ENCODE measurements around the gene SIK2.

The SIK2 gene

DNA sequence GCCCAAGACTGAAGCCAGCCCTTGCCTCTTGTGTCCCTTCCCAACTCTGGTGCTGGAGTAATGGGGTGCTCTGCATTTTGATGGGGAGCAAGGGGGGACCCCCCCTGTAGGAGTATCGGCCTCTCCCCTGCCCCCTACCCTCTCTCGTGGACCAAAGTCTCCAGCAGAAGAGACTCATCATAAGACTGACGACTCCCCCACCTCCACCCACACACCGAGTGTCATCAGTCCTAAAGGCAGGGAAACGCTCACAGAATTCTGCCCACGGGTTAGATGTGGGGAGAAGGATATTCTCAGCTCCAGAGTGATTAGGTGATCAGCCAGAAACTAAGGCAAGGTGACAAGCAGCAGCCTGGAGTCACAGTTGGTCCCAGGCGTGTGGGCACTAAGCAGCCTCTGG lies 125.2 kb downstream of the SIK2 start:
- DNase-seq (ENCODE audit: low read depth in 2 of 2, low spot score in 1 of 2), result no peak

DNA sequence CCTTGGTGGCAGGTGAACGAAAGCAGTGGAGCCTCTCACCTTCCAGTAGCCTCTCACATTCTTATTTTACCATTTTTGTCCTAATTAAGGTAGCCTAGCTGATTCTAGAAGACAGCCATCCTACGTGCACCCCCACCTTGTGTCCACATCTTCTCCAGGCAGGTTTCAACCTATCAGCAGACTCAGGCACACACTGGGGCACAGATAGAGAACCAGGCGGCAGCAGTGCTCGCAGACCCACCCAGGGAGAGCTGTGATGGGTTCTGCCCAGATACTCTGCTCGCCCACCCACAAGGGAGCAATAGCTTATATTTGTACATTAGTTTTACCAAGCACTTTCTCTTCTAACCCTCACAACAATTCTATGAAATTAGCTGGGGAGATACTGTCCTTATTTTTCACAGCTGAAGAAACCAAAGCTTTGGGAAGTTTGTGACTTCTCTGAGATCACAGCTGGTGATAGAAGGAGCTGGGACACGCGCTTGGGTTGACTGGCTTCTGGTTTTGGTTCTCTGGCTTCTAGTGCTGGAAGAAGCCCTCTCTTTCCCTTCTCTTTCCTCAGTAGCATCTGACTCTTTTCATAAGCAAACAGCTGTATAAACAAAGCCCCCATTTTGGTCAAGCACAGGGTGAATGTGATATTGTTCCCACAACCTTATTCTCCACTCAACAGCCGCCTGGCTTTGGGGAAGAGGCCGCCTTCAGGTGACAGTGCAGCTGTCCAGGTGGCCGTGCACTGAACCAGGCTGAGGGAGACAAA lies 127.0 kb downstream of the SIK2 start:
- no peak for DNase-seq (ENCODE audit: low read depth in 2 of 2, low spot score in 1 of 2)

- DNase-seq (ENCODE audit: low read depth in 2 of 2, low spot score in 1 of 2), result no peak
Observed at GRCh38 chr11:111729831-111730311, 127.6 kb downstream of the SIK2 start.

- DNase-seq (ENCODE audit: low read depth in 2 of 2, low spot score in 1 of 2), result no peak
Observed at GRCh38 chr11:111730871-111731591, 128.8 kb downstream of the SIK2 start.

DNA sequence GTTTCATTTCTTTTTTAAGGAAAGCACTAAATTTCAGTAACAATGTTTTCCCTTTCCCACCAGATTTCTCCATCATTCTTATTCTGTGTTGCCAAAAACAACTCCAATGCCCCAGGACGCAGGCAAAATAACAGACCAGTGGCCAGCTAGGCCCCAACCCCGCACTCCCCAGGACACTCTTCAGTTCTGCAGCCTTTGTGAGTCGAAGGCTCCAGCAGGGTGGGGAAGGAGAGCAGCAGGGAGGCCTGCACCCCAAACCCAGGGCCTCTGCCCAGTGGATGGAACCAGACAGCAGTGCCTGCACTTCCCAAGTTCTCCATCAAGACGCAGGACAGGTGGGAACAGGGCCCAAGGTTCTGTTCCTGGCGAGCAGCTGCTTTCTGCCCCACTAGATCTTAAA lies 129.6 kb downstream of the SIK2 start:
- DNase-seq (ENCODE audit: low read depth in 2 of 2, low spot score in 1 of 2), result no peak

- no peak for DNase-seq (ENCODE audit: low read depth in 2 of 2, low spot score in 1 of 2)
Observed at GRCh38 chr11:111733016-111733415, 130.8 kb downstream of the SIK2 start.

DNA sequence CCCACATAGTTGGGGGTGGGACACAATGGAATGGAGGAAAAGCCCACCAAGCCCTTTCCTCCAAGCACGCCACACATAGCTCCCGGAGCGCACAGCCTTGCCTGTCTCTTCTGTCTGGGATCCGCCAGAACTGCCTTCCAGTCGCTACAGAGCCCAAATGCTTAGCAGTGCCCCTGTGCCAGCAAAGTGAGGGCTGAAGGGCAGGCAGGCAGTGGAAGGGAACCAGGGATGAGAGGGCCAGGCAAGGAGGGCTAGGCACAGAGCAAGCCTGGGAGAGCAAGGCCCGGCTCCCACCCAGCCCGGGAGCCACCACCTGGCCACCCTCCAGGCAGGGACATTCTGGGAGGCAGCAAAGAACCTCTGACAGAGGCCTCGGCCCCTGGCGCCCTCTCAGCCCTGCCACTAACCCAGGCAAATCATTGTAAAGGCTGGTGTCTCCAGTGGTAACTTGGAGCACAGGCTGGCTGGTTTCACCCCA lies 131.4 kb downstream of the SIK2 start:
- DNase-seq (ENCODE audit: low read depth in 2 of 2, low spot score in 1 of 2), result no peak

GRCh38 chr11:111734101-111734953 lies 132.1 kb downstream of the SIK2 start:
- DNase-seq (ENCODE audit: low read depth in 2 of 2, low spot score in 1 of 2), result no peak

DNA sequence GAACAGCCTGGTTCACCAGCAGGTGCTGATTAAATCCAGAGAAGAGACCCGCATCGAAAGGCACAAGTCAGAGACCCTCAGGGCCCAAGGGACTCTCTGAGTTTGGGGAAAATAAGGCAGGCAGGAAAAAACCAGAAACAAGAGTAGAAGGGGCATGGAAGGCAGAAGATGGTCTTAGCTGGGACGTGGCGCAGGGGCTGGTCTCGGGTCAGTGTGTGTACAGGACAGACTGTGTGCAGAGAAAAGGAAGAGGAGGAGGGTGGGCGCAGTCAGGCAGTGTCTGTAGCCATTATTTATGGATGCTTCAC lies 132.7 kb downstream of the SIK2 start:
- DNase-seq (ENCODE audit: low read depth in 2 of 2, low spot score in 1 of 2), result no peak

DNA sequence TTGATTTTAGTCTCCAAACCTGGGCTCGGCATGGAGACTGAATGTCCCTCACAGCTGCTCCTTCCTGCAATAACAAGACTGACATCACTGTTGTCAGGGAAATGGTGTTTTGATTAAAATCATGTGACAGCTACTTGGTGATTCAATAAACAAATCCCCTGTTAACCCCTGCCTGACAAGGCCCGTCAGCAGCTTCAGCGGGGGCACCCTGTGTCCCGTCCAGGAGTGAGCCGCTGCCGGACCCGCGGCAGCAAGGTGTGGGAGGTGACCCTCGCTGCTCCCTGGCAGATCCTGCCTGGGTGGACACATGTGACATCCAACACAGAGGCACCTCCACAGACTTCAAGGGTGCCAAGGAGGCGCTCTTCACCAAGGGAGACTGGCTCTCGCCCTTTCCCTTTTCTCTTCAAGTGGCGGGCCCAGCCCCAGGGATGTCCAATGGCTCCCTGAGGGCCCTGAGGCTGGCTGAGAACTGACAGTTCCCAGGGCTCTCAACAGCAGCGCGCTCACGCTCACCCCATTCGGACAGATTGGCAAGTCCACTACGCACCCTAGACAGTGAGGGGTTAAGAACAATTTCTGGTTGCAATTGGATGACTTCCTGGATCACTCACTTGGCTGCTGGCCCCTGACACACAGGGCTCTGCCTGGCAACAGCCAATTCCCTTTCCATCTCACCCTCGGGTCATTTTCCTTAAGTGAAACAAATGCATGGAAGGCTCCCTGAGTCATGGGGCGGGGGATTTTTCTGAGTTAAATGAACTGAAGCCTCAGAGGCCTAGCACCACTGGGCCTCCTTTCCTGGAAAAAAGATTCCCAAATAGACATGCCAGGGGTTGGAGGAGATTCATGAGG lies 133.2 kb downstream of the SIK2 start:
- DNase-seq (ENCODE audit: low read depth in 2 of 2, low spot score in 1 of 2), result no peak

DNA sequence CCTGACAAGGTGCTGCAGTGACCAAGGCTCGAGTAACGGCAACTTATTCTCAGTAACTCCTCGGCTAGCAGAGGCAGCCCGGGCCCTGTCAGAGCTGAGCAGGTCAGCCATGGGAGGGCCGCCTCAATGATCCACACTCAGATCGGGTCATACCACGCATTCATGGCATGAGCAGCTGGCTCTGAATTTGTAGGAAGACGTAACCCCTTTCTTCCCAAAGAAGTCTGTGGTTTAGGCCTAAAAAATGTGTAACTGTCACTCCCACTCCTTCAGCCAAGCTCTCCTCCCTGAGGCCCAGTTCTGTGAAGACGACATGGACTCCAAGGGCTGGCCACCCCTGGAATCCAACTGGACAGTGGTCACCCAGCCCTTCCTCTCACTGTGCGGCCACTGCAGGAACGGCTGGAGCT lies 133.9 kb downstream of the SIK2 start:
- no peak for DNase-seq (ENCODE audit: low read depth in 2 of 2, low spot score in 1 of 2)

- no peak for DNase-seq (ENCODE audit: low read depth in 2 of 2, low spot score in 1 of 2)
Observed at GRCh38 chr11:111736621-111737443, 134.6 kb downstream of the SIK2 start.

- no peak for DNase-seq (ENCODE audit: low read depth in 2 of 2, low spot score in 1 of 2)
Observed at GRCh38 chr11:111737444-111738210, 135.4 kb downstream of the SIK2 start.

- DNase-seq (ENCODE audit: low read depth in 2 of 2, low spot score in 1 of 2), result no peak
Observed at GRCh38 chr11:111739299-111739698, 137.1 kb downstream of the SIK2 start.

DNA sequence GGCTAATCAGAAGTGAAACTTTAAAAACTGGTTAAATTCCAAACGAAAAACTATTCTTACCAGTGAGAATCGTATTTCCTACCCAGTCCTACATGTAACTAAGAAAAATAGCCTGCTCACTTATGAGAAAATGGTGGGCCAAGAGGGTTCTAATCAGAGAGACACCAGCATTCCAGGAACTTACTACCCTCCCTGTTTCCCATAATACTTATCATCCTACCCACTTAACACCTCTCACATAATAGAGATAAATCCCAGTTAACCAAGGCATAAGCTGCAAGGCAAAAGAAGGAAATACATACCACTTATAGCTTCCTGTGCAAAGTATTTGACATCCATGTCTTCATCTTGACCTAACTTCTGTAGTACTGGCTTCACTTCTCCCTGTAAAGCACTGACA lies 139.5 kb downstream of the SIK2 start:
- DNase-seq (ENCODE audit: low read depth in 2 of 2, low spot score in 1 of 2), result no peak

DNA sequence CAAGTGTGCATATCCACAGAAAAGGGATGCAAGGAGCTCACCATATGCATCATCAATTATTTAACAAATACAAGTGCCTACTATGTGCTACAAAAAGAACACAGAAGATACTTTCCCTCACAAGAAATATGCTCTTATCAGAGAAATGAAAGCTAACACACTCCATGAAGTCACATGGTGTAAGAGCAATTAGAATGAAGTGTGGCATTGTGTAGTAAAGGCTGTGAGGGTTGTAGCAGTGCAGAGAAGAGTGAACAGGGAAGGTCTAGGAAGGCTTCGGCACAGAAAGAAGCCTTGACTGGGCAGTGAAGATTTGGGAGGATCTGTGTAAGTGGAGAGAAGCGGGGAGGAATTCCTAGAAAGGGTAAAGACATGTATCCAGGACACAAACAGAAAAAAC lies 141.5 kb downstream of the SIK2 start:
- no peak for DNase-seq (ENCODE audit: low read depth in 2 of 2, low spot score in 1 of 2)

DNA sequence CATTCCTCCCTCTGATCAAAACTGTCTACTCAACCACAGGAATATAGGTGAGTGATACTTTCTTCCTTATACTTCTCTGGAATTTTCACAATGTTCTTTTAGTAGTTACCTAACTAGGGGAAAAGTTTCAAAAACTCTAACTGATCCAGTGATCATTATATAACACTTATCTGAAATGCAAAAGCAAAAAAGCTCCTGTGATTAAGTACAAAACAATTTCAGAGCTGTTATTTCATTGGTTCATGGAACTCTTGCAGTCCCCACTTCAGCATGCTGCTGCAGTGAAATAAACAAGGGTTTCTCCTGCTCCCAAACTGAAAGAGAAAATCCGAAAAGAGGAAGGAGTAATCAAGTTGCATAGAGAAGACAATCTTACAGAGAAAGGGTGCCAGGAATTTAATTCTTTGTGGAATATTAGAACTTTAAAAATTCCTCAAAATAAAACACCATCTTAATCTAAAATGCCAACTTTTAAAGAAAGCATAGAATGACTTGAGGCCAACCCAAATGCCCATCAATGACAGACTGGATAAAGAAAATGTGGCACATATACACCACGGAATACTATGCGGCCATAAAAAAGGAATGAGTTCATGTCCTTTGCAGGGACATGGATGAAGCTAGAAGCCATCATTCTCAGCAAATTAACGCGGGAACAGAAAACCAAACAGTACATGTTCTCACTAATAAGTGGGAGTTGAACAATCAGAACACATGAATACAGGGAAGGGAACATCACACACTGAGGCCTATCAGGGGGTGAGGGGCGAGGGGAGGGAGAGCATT lies 143.7 kb downstream of the SIK2 start:
- no peak for DNase-seq (ENCODE audit: low read depth in 2 of 2, low spot score in 1 of 2)

DNA sequence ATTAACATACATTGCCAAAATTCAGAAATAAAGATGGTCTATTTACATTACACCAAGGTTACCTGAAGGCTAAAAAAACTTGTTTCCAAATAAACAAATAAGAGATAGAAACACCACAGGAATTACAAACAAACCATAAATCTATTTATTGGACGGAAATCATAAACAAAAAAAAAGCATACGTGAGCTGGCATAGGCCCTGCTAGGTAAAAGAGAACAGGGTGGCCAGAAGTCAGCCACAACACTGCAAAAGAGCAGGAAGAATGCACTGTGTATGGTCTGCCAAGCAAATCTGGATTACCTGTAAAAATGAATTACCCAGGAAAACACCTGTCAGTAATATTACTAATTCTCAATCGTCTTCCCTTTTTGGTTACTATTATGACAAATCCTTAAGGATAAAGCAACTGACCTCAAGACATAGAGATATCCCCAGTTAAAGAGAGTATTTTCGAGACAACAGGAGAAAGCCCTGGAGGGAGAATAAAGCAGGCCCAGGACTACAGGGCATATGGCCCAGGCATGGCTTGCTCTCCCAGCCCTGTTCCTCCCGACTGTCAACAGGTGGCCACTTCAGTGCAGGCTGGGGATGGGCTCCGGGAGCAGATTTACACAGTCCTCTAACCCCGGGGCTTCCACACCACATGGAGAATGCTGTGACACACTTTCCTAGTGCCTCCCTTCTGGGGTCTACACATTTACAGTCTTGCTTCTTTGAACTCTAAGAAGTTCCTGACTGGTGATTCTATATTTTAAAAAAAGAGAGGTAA lies 146.0 kb downstream of the SIK2 start:
- DNase-seq (ENCODE audit: low read depth in 2 of 2, low spot score in 1 of 2), result no peak
